Fibroblast of lung (primary cell): Measurements from ENCODE around the gene TTL.
"Not testable (repeated sequence)": the region's sequence is repeated elsewhere in the genome, so short reads cannot be mapped to it uniquely, and the experiment has no call there.

Experiments used
- CTCF ChIP-seq, 2 donors: IDR thresholded peaks in 1 of 2; conservative IDR thresholded peaks in 1 of 2; 1 replicate in 1 of 2; 2 replicates in 1 of 2; pipeline ENCODE4 v1.5.1; 2011 to 2012; ENCODE audit warnings: low read length in 2 of 2, control low read depth in 1 of 2, inconsistent platforms in 1 of 2, low read depth in 1 of 2, mild to moderate bottlenecking in 1 of 2
- EZH2 ChIP-seq: IDR thresholded peaks from 2 replicates; pipeline ENCODE4 v1.5.1; 2012; ENCODE audit warnings: low read length, control low read depth, mild to moderate bottlenecking; ENCODE audit errors: missing control alignments

- TF ChIP-seq EZH2; CTCF (conservative IDR thresholded peaks at IDR 0.05 in 1 of 2, IDR thresholded peaks at IDR 0.05 in 1 of 2; ENCODE audit: low read depth in 1 of 2, low read length in 2 of 2): not testable (repeated sequence)
These were observed 44.5 kb upstream of the TTL start for GRCh38 chr2:112437405-112437831.
